Measurements from ENCODE around the gene SSBP4. TPM values are rescaled to one million over a fixed set of nuclear protein-coding genes. Genes with fewer than 3 reads are reported as not detected.
A peak's percentile ranks its signal among the peaks of the same experiment; 100 is the strongest.

Gene SSBP4
- total and polyA plus RNA-seq, 9 of the 15 experiments (the other 6 are each of a cell fraction or from before 2014, with no cell fraction given): 1.1 to 189 (median 39.0) TPM

GRCh38 chr19:18436671-18437490, 17.7 kb downstream of the SSBP4 start (continued):
- TF ChIP-seq HDAC3 (IDR thresholded peaks at IDR 0.05; ENCODE audit: borderline replicate concordance, partially characterized antibody): no peak
- no peak for TF ChIP-seq ZBTB17 (CRISPR knock-in tag; IDR thresholded peaks at IDR 0.05)
- peak; percentile 14 for TF ChIP-seq CCNT2 (IDR thresholded peaks at IDR 0.05; ENCODE audit: borderline replicate concordance, extremely low read depth, insufficient read length, low read depth, low read length)
- TF ChIP-seq CBX3 (IDR thresholded peaks at IDR 0.05; ENCODE audit: borderline replicate concordance in 1 of 2, low read length in 2 of 2): no peak
- TF ChIP-seq ZNF184 (CRISPR knock-in tag; IDR thresholded peaks at IDR 0.05): no peak
- 0 out of 2 replicates have a peak, but pooled peaks have one; percentile 26 for TF ChIP-seq POLR2AphosphoS5 (IDR thresholded peaks at IDR 0.05; ENCODE audit: control insufficient read depth, insufficient read depth, low read depth, low read length)
- no peak for TF ChIP-seq GTF2F1 (IDR thresholded peaks at IDR 0.05; ENCODE audit: low read depth, low read length)
- TF ChIP-seq HINFP (tag; conservative IDR thresholded peaks at IDR 0.05; ENCODE audit: low read depth): no peak
- no peak for TF ChIP-seq SMARCA5 (IDR thresholded peaks at IDR 0.05)
- TF ChIP-seq ERF (CRISPR knock-in tag; IDR thresholded peaks at IDR 0.05): peak; percentile 74; the same call in 1 of the 2 replicates
- no peak for TF ChIP-seq KDM4B (IDR thresholded peaks at IDR 0.05; ENCODE audit: borderline replicate concordance in 2 of 2, low read depth in 1 of 2)
- no peak for TF ChIP-seq PURB (CRISPR knock-in tag; IDR thresholded peaks at IDR 0.05; ENCODE audit: low read depth)
- no peak for TF ChIP-seq BRD9 (IDR thresholded peaks at IDR 0.05; ENCODE audit: low read depth, partially characterized antibody)
- peak; percentile 23; the same call in 1 of the 2 replicates for TF ChIP-seq TOE1 (IDR thresholded peaks at IDR 0.05; ENCODE audit: borderline replicate concordance)
- no peak for TF ChIP-seq TOE1 (CRISPR knock-in tag; IDR thresholded peaks at IDR 0.05; ENCODE audit: borderline replicate concordance, low read depth)
- no peak for TF ChIP-seq TARDBP (IDR thresholded peaks at IDR 0.05)
- TF ChIP-seq KDM2B (CRISPR knock-in tag; IDR thresholded peaks at IDR 0.05): 0 out of 2 replicates have a peak, but pooled peaks have one; percentile 30
- no peak for TF ChIP-seq CREB1 (IDR thresholded peaks at IDR 0.05)
- TF ChIP-seq CREB1 (CRISPR knock-in tag; IDR thresholded peaks at IDR 0.05): 0 out of 2 replicates have a peak, but pooled peaks have one; percentile 35
- no peak for TF ChIP-seq LCOR (CRISPR knock-in tag; IDR thresholded peaks at IDR 0.05)
- no peak for TF ChIP-seq ZNF384 (IDR thresholded peaks at IDR 0.05; ENCODE audit: low read depth, low read length)
- TF ChIP-seq TBP (optimal IDR thresholded peaks at IDR 0.05; ENCODE audit: low read depth, low read length): peak; percentile 24
- TF ChIP-seq ZNF121 (CRISPR knock-in tag; conservative IDR thresholded peaks at IDR 0.05): no peak

All from K562 (cell line).